GM12878 (cell line): ENCODE measurements around the gene COQ4. TPM values are rescaled to one million over a fixed set of nuclear protein-coding genes. Genes with fewer than 3 reads are reported as not detected.

ENCODE experiments used
- ATAC-seq: fragments of 200-7000 bp; cut with Tn5 transposase; 3 replicates; pipeline ENCODE4 v1.9.1; 2020; ENCODE audit warnings: mild to moderate bottlenecking, moderate library complexity
- BruUV-seq: library from RNA; stranded (reverse); fragments of 400-500 nt; replicated peaks from 2 replicates; lab custom pipeline; 2021; lab: Mats Ljungman, UMichigan
- CTCF ChIA-PET: fragments of 300-600 bp; sonication (Branson Sonifier 250); formaldehyde crosslinking; extraction: SDS; loops from one replicate; lab custom pipeline; 2021; ENCODE audit warnings: inconsistent platforms; lab: Yijun Ruan, JAX
- POLR2A ChIA-PET: fragments of 350-600 bp; formaldehyde crosslinking; extraction: SDS; loops from one replicate; lab custom pipeline; 2021; ENCODE audit warnings: inconsistent platforms; lab: Charles Lee
- RAD21 ChIA-PET: fragments of 300-600 bp; sonication (Branson Sonifier 250); formaldehyde crosslinking; loops from one replicate; lab custom pipeline; 2023; ENCODE audit warnings: antibody characterized with exemption; ENCODE audit not compliant: unreplicated experiment; lab: Charles Lee
- SMC1A ChIA-PET: fragments of 300-600 bp; sonication (Branson Sonifier 250); formaldehyde crosslinking; loops from one replicate; lab custom pipeline; 2023; ENCODE audit not compliant: unreplicated experiment, uncharacterized antibody; lab: Charles Lee
- DNase-seq: peaks from one replicate; pipeline ENCODE4 v3.0.0-alpha.2; 2011; ENCODE audit warnings: low read depth, low spot score
- FAIRE-seq: peaks from 3 replicates; lab custom pipeline; 2011; peaks lifted over from hg19 to GRCh38; lab: Jason Lieb, UNC
- H2AFZ ChIP-seq: 2 replicates; pipeline ENCODE4 v1.6.0; 2011; ENCODE audit warnings: low read depth, low read length, control low read depth; ENCODE audit not compliant: control insufficient read depth
- H3K27ac ChIP-seq: 2 replicates; pipeline ENCODE4 v1.5.1; 2011; ENCODE audit warnings: control low read depth; ENCODE audit not compliant: control insufficient read depth, insufficient read depth
- H3K27me3 ChIP-seq, 2 experiments: replicated peaks in 1 of 2; 2 replicates each; pipeline versions ENCODE4 v1.6.0 to v1.6.1; 2011; ENCODE audit warnings: low read length in 1 of 2; ENCODE audit not compliant: control insufficient read depth in 2 of 2, insufficient read depth in 2 of 2
- H3K36me3 ChIP-seq, 2 experiments: 2 replicates each; pipeline ENCODE4 v1.5.1; 2011; ENCODE audit warnings: low read length in 1 of 2; ENCODE audit not compliant: control insufficient read depth in 2 of 2, insufficient read depth in 2 of 2
- H3K4me1 ChIP-seq: 2 replicates; pipeline ENCODE4 v1.6.1; 2011; ENCODE audit warnings: mild to moderate bottlenecking, low read length, moderate library complexity, mixed read lengths; ENCODE audit not compliant: control insufficient read depth, insufficient read depth
- H3K4me2 ChIP-seq: 2 replicates; pipeline ENCODE4 v1.6.0; 2011; ENCODE audit warnings: control low read depth; ENCODE audit not compliant: control insufficient read depth, insufficient read depth
- H3K4me3 ChIP-seq: fragments of 200-600 bp; sonication (generic); 2 replicates; pipeline ENCODE4 v1.5.1; 2016
- H3K79me2 ChIP-seq: 2 replicates; pipeline ENCODE4 v1.6.0; 2011; ENCODE audit warnings: low read length; ENCODE audit not compliant: control insufficient read depth, insufficient read depth
- H3K9ac ChIP-seq: 2 replicates; pipeline ENCODE4 v1.8.0; 2011; ENCODE audit warnings: low read length, control low read depth, mixed read lengths; ENCODE audit not compliant: control insufficient read depth, insufficient read depth
- H3K9me3 ChIP-seq: replicated peaks from 3 replicates; pipeline ENCODE4 v1.5.1; 2011; ENCODE audit warnings: mild to moderate bottlenecking, low read length; ENCODE audit not compliant: control insufficient read depth, insufficient read depth
- H4K20me1 ChIP-seq: 2 replicates; pipeline ENCODE4 v1.6.0; 2011; ENCODE audit not compliant: control insufficient read depth, insufficient read depth
- ATF3 ChIP-seq: IDR thresholded peaks from 2 replicates; pipeline ENCODE4 v1.6.1; 2011; ENCODE audit warnings: low read depth, mild to moderate bottlenecking, low read length, moderate library complexity, borderline replicate concordance; ENCODE audit errors: extremely low read depth
- ETV6 ChIP-seq, 2 experiments: fragments of 450-650 bp in 1 of 2; IDR thresholded peaks in 1 of 2; conservative IDR thresholded peaks in 1 of 2; 2 replicates each; pipeline ENCODE4 v1.6.1; 2014; ENCODE audit warnings: antibody characterized with exemption in 1 of 2, borderline replicate concordance in 1 of 2, low read depth in 1 of 2, mild to moderate bottlenecking in 1 of 2, moderate library complexity in 1 of 2
- EZH2 ChIP-seq: IDR thresholded peaks from 2 replicates; pipeline ENCODE4 v1.6.1; 2012; ENCODE audit warnings: low read depth, mild to moderate bottlenecking, control low read depth, inconsistent platforms, low read length, borderline replicate concordance; ENCODE audit not compliant: control insufficient read depth
- ZBED1 ChIP-seq: IDR thresholded peaks from 2 replicates; pipeline ENCODE4 v1.6.1; 2016; ENCODE audit warnings: borderline replicate concordance
- ZNF622 ChIP-seq: fragments of 450-650 bp; IDR thresholded peaks from 2 replicates; pipeline ENCODE4 v1.6.1; 2017; ENCODE audit warnings: mild to moderate bottlenecking, inconsistent platforms
- WGBS: methylation state at CpG from one replicate; pipeline ENCODE4 v1.1.6; 2016; ENCODE audit warnings: low lambda C conversion rate; ENCODE audit not compliant: insufficient replicate concordance, insufficient coverage; ENCODE audit errors: missing lambda C conversion rate; 5-methylcytosine and 5-hydroxymethylcytosine counted together
- in situ Hi-C: fragments of 300-500 bp; cut with MboI; formaldehyde crosslinking; loops from 9 replicates; pipeline ENCODE4 v1.14.3; 2018; ENCODE audit warnings: mixed read lengths
- intact Hi-C: fragments of 100-400 bp; cut with micrococcal nuclease; formaldehyde crosslinking; loops from one replicate; pipeline ENCODE4 v1.14.2; 2022; ENCODE audit not compliant: unreplicated experiment
- polyA plus RNA-seq, 11 experiments: library from polyadenylated mRNA; depleted of rRNA in 4 of 11; unstranded in 6 of 11; stranded (reverse) in 5 of 11; fragments of >200 nt; fragmentation: Nextera tagmentation in 4 of 11; fragmentation: Illumina TruSeq in 1 of 11; extraction: Ambion mirVana in 4 of 11; extraction: Trizol in 1 of 11; gene quantifications; 1 replicate in 1 of 11; 2 replicates in 10 of 11; pipeline versions ENCODE4 v1.2.1 to v1.2.3, GENCODE V29; 2011 to 2016; ENCODE audit warnings: inconsistent platforms in 2 of 11, missing spikeins in 2 of 11, low read depth in 1 of 11
- total RNA-seq, 4 experiments: library from RNA; depleted of rRNA in 3 of 4; stranded (reverse); fragments of >200 nt in 3 of 4; fragmentation: Illumina TruSeq in 1 of 4; extraction: Trizol in 1 of 4; gene quantifications; 2 replicates each; pipeline versions ENCODE4 v1.2.1 to v1.2.3, GENCODE V29; 2013 to 2021
- TF ChIP-seq, protein P1 (sequence below): IDR thresholded peaks from 2 replicates; pipeline ENCODE4 v1.6.1; 2012; ENCODE audit warnings: improper control_type of control experiment, low read depth, low read length; ENCODE audit not compliant: insufficient replicate concordance

The COQ4 gene
- total and polyA plus RNA-seq, 10 of the 15 experiments (the other 5 are each of a cell fraction or from before 2014, with no cell fraction given): 3.8 to 64.1 (median 38.6) TPM

GRCh38 chr9:128297221-128297773 is 25.3 kb upstream of the COQ4 start:
- CTCF ChIA-PET: interaction anchor here (0.6 to 4.2 kb wide), 6 partner anchors 16 to 793 kb away, joined by 3 to 34 read pairs (median 3); no protein-coding TSS in a partner anchor
- intact Hi-C loops (no loop called here), in situ Hi-C loops (no loop called here)
- Histone ChIP-seq H3K36me3 (no peaks in the 10 kb centered on the region), H3K4me1 (no peaks in the 10 kb centered on the region), H3K27me3 (no peaks in the 10 kb centered on the region), H3K9ac (no peak overlapping the region), H3K4me3 (no peak overlapping the region), H3K4me2 (no peak overlapping the region), H2AFZ (no peak overlapping the region)
- SMC1A ChIA-PET: interaction anchor here (1.2 kb wide), 1 partner anchor 123 kb away, joined by 3 read pairs; no protein-coding TSS in a partner anchor
- no TSS peak for BruUV-seq
- RAD21 ChIA-PET: interaction anchor here (0.8 kb wide), 1 partner anchor 44 kb away, joined by 3 read pairs; no protein-coding TSS in a partner anchor
- DNase-seq: no peak
- FAIRE-seq: no peak
- POLR2A ChIA-PET: no interaction called here
- TF ChIP-seq ZNF622 (no peak), ATF3 (no peak), ZBED1 (no peak), EZH2 (no peak), ETV6 (conservative IDR thresholded peaks at IDR 0.05 in 1 of 2, IDR thresholded peaks at IDR 0.05 in 1 of 2; ENCODE audit: borderline replicate concordance in 1 of 2, low read depth in 1 of 2) (no peak)
- TF ChIP-seq, protein P1, sequence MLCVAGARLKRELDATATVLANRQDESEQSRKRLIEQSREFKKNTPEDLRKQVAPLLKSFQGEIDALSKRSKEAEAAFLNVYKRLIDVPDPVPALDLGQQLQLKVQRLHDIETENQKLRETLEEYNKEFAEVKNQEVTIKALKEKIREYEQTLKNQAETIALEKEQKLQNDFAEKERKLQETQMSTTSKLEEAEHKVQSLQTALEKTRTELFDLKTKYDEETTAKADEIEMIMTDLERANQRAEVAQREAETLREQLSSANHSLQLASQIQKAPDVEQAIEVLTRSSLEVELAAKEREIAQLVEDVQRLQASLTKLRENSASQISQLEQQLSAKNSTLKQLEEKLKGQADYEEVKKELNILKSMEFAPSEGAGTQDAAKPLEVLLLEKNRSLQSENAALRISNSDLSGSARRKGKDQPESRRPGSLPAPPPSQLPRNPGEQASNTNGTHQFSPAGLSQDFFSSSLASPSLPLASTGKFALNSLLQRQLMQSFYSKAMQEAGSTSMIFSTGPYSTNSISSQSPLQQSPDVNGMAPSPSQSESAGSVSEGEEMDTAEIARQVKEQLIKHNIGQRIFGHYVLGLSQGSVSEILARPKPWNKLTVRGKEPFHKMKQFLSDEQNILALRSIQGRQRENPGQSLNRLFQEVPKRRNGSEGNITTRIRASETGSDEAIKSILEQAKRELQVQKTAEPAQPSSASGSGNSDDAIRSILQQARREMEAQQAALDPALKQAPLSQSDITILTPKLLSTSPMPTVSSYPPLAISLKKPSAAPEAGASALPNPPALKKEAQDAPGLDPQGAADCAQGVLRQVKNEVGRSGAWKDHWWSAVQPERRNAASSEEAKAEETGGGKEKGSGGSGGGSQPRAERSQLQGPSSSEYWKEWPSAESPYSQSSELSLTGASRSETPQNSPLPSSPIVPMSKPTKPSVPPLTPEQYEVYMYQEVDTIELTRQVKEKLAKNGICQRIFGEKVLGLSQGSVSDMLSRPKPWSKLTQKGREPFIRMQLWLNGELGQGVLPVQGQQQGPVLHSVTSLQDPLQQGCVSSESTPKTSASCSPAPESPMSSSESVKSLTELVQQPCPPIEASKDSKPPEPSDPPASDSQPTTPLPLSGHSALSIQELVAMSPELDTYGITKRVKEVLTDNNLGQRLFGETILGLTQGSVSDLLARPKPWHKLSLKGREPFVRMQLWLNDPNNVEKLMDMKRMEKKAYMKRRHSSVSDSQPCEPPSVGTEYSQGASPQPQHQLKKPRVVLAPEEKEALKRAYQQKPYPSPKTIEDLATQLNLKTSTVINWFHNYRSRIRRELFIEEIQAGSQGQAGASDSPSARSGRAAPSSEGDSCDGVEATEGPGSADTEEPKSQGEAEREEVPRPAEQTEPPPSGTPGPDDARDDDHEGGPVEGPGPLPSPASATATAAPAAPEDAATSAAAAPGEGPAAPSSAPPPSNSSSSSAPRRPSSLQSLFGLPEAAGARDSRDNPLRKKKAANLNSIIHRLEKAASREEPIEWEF: no peak
- TF ChIP-seq, all 136 proteins: peak for 0
- 75% methylated on average over 2 of the region's 2 CpGs for WGBS
- no peaks in the 10 kb centered on the region for H4K20me1 ChIP-seq
- no peaks in the 10 kb centered on the region for H3K9me3 ChIP-seq
- no peak overlapping the region for H3K27ac ChIP-seq
- no peak for ATAC-seq
- no peaks in the 10 kb centered on the region for H3K79me2 ChIP-seq
